Activated T-cell treated with anti-CD3 and anti-CD28 coated beads, Interleukin-2, amount 50 U/mL, for 72 hours (primary cell): ENCODE data around the gene POLR1A. TPM values are rescaled to one million over a fixed set of nuclear protein-coding genes. Genes with fewer than 3 reads are reported as not detected.
A peak's percentile ranks its signal among the peaks of the same experiment; 100 is the strongest.

ENCODE experiments used
- ATAC-seq, 2 donors: fragments of 150-1000 bp; cut with Tn5 transposase; replicated peaks in 1 of 2; 2 replicates each; pipeline ENCODE4 v1.10.0; 2021; ENCODE audit warnings: moderate library complexity in 2 of 2, mild to moderate bottlenecking in 1 of 2
- DNase-seq, 2 donors: peaks; one replicate each; pipeline ENCODE4 v3.0.0; 2021 to 2022; ENCODE audit warnings: mixed read lengths in 1 of 2
- H3K27ac Mint-ChIP-seq: one replicate; pipeline ENCODE4 v1.8.0; 2022; ENCODE audit warnings: mild to moderate bottlenecking, moderate library complexity, mixed read lengths
- H3K27me3 Mint-ChIP-seq: one replicate; pipeline ENCODE4 v1.8.0; 2022; ENCODE audit warnings: low read depth, mixed read lengths
- H3K36me3 Mint-ChIP-seq, 2 donors: one replicate each; pipeline ENCODE4 v1.8.0; 2022; ENCODE audit warnings: mixed read lengths in 2 of 2, mild to moderate bottlenecking in 1 of 2; ENCODE audit not compliant: insufficient read depth in 2 of 2
- H3K4me1 Mint-ChIP-seq: one replicate; pipeline ENCODE4 v1.8.0; 2022; ENCODE audit warnings: low read depth, mixed read lengths
- H3K4me3 Mint-ChIP-seq, 2 donors: one replicate each; pipeline ENCODE4 v1.8.0; 2022; ENCODE audit warnings: mild to moderate bottlenecking in 2 of 2, mixed read lengths in 2 of 2, moderate library complexity in 2 of 2
- H3K9me3 Mint-ChIP-seq, 2 donors: one replicate each; pipeline ENCODE4 v1.8.0; 2022; ENCODE audit warnings: mixed read lengths in 2 of 2
- total RNA-seq, 2 donors: library from RNA; stranded (reverse); gene quantifications; one replicate each; pipeline ENCODE4 v1.2.3, GENCODE V29; 2022

The POLR1A gene
- total RNA-seq: 10 to 100 TPM; 23.5 to 28.0 TPM

GRCh38 chr2:86105252-86105968 lies at the start of gene POLR1A:
POLR1A (minus strand) TSS chr2:86105886; CDS start chr2:86105776, 110 bp downstream.
- peaks cover 23 to 33% of the 10 kb centered on the region in 2 donors for H3K36me3 Mint-ChIP-seq
- H3K27ac Mint-ChIP-seq: peak within 1 kb of the TSS; percentile 100
- peaks cover 0 to 4% of the 10 kb centered on the region in 2 donors for H3K9me3 Mint-ChIP-seq
- H3K27me3 Mint-ChIP-seq: no peaks in the 10 kb centered on the region
- peak; percentile 84 to 86 for ATAC-seq
- H3K4me3 Mint-ChIP-seq: peak within 1 kb of the TSS; percentile 92 to 95
- DNase-seq: peak; percentile 84 to 88
- peaks cover 69% of the 10 kb centered on the region for H3K4me1 Mint-ChIP-seq

- Mint-ChIP-seq H3K27me3 (no peaks in the 10 kb centered on the region), H3K27ac (no peak overlapping the region), H3K4me1 (peaks cover 6% of the 10 kb centered on the region), H3K4me3 (no peak overlapping the region), H3K9me3 (no peaks in the 10 kb centered on the region), H3K36me3 (peaks cover 16 to 41% of the 10 kb centered on the region in 2 donors)
- ATAC-seq: no peak
- DNase-seq: no peak
Measured at GRCh38 chr2:86150502-86150901, 44.8 kb upstream of the POLR1A start.

DNA sequence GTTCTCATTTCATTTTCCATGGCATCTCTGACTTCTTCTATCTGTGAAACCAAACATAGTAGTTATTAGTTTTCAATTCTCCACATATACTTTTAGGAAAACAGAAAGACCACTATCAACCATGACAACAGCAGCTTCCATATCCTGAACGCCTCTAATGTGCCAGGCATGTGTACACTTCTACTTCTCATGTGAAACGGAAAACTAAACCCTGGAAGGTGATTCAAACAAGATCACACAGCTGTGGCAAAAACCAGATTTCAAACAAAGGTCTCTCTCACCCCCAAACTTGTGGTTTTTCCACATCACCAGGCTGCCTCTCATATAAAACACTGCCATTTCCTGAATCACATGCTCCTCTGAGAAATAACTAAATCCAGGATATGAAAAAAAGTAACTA lies 42.1 kb upstream of the POLR1A start:
- H3K36me3 Mint-ChIP-seq: peaks cover 16 to 45% of the 10 kb centered on the region in 2 donors
- no peaks in the 10 kb centered on the region for H3K9me3 Mint-ChIP-seq
- H3K4me3 Mint-ChIP-seq: no peak overlapping the region
- H3K27me3 Mint-ChIP-seq: no peaks in the 10 kb centered on the region
- DNase-seq: no peak
- H3K27ac Mint-ChIP-seq: peak overlapping the region; percentile 58
- peak; percentile 27 to 44 for ATAC-seq
- peaks cover 6% of the 10 kb centered on the region for H3K4me1 Mint-ChIP-seq

- Mint-ChIP-seq H3K36me3 (peaks cover 17 to 41% of the 10 kb centered on the region in 2 donors), H3K27ac (peak overlapping the region; percentile 57), H3K9me3 (no peaks in the 10 kb centered on the region), H3K4me3 (no peak overlapping the region), H3K4me1 (peaks cover 9% of the 10 kb centered on the region), H3K27me3 (no peaks in the 10 kb centered on the region)
- ATAC-seq (no peak), DNase-seq (no peak)
Measured at GRCh38 chr2:86143926-86144685, 38.4 kb upstream of the POLR1A start.

GRCh38 chr2:86143307-86143706 lies 37.6 kb upstream of the POLR1A start:
- H3K4me1 Mint-ChIP-seq: peaks cover 10% of the 10 kb centered on the region
- no peaks in the 10 kb centered on the region for H3K27me3 Mint-ChIP-seq
- H3K36me3 Mint-ChIP-seq: peaks cover 17 to 42% of the 10 kb centered on the region in 2 donors

GRCh38 chr2:86142436-86143257 lies 37.0 kb upstream of the POLR1A start:
- ATAC-seq (no peak), DNase-seq (no peak)
- H3K9me3 Mint-ChIP-seq: no peaks in the 10 kb centered on the region
- peaks cover 14 to 42% of the 10 kb centered on the region in 2 donors for H3K36me3 Mint-ChIP-seq
- no peaks in the 10 kb centered on the region for H3K27me3 Mint-ChIP-seq
- H3K27ac Mint-ChIP-seq: peak overlapping the region; percentile 38
- peaks cover 10% of the 10 kb centered on the region for H3K4me1 Mint-ChIP-seq
- no peak overlapping the region for H3K4me3 Mint-ChIP-seq

More at GRCh38 chr2:86143307-86143706, 37.6 kb upstream of the POLR1A start:
- DNase-seq: no peak
- Mint-ChIP-seq H3K9me3 (no peaks in the 10 kb centered on the region), H3K4me3 (no peak overlapping the region), H3K27ac (peak overlapping the region; percentile 38)
- ATAC-seq: no peak

DNA sequence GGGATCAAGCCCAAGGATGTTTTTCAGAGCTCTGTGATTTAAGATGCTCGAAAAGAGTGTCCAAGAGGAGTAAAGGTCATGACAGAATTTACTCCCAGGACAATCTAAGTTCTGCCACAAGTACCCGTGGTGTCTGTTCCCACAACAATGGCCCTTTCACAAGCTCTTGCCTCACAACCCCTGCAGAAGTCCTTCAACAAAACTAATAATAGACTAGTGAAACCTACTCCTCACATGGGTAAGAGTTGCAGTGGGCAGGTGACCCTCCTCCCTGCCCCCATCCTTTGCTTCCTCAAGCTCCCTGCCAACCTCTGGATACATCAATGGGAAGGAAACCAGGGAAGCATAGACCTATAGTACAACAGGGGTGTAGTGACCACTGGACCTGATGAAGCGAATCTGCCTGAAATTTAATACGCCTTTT lies 35.3 kb upstream of the POLR1A start:
- Mint-ChIP-seq H3K4me1 (peaks cover 10% of the 10 kb centered on the region), H3K27me3 (no peaks in the 10 kb centered on the region), H3K36me3 (peaks cover 13 to 47% of the 10 kb centered on the region in 2 donors), H3K4me3 (no peak overlapping the region), H3K9me3 (no peaks in the 10 kb centered on the region), H3K27ac (peak overlapping the region; percentile 24)
- DNase-seq (no peak), ATAC-seq (no peak)

- Mint-ChIP-seq H3K4me1 (peaks cover 10% of the 10 kb centered on the region), H3K36me3 (peaks cover 14 to 53% of the 10 kb centered on the region in 2 donors), H3K27me3 (no peaks in the 10 kb centered on the region), H3K9me3 (no peaks in the 10 kb centered on the region), H3K27ac (peak overlapping the region; percentile 54), H3K4me3 (no peak overlapping the region)
- ATAC-seq (peak; percentile 36 to 53), DNase-seq (no peak)
Measured at GRCh38 chr2:86139981-86140380, 34.3 kb upstream of the POLR1A start.

GRCh38 chr2:86138736-86139625 lies 33.3 kb upstream of the POLR1A start:
- Mint-ChIP-seq H3K27me3 (no peaks in the 10 kb centered on the region), H3K9me3 (no peaks in the 10 kb centered on the region), H3K4me3 (peak overlapping the region in 1 of 2 donors; percentile 68), H3K27ac (peak overlapping the region; percentile 90), H3K36me3 (peaks cover 14 to 53% of the 10 kb centered on the region in 2 donors), H3K4me1 (peaks cover 10% of the 10 kb centered on the region)
- peak; percentile 47 to 73 for ATAC-seq
- DNase-seq: no peak

GRCh38 chr2:86136141-86136540 lies 30.5 kb upstream of the POLR1A start:
- Mint-ChIP-seq H3K27ac (peak overlapping the region; percentile 70), H3K4me1 (peaks cover 10% of the 10 kb centered on the region), H3K9me3 (no peaks in the 10 kb centered on the region), H3K36me3 (peaks cover 14 to 55% of the 10 kb centered on the region in 2 donors), H3K27me3 (no peaks in the 10 kb centered on the region), H3K4me3 (no peak overlapping the region)
- DNase-seq (no peak), ATAC-seq (no peak)

DNA sequence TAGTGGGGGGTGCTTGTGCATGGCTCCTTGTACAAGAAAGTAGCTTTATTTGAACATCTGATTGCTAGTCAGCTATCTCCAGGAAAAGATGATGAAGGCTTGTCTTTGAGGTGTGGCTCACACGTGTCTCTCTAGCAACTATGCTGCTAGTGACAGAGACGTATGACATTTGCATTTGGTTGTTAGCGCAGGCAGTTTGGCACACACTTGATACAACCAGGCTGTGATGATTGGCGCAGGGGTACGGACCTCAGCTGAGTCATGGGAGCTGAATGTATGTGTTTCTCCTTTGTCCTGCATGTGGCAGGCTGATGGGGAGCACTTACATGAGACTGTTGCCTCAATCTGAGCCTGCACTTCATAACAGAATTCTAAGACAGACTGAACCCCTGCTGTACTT lies 30.0 kb upstream of the POLR1A start:
- ATAC-seq (no peak), DNase-seq (no peak)
- Mint-ChIP-seq H3K9me3 (no peaks in the 10 kb centered on the region), H3K4me3 (no peak overlapping the region), H3K27ac (peak overlapping the region; percentile 70), H3K27me3 (no peaks in the 10 kb centered on the region), H3K36me3 (peaks cover 14 to 57% of the 10 kb centered on the region in 2 donors), H3K4me1 (peaks cover 10% of the 10 kb centered on the region)

- no peak overlapping the region for H3K27ac Mint-ChIP-seq
- peaks cover 12 to 57% of the 10 kb centered on the region in 2 donors for H3K36me3 Mint-ChIP-seq
- no peak overlapping the region for H3K4me3 Mint-ChIP-seq
- ATAC-seq (no peak), DNase-seq (no peak)
- no peaks in the 10 kb centered on the region for H3K9me3 Mint-ChIP-seq
- no peaks in the 10 kb centered on the region for H3K27me3 Mint-ChIP-seq
- H3K4me1 Mint-ChIP-seq: peaks cover 10% of the 10 kb centered on the region
Measured at GRCh38 chr2:86134709-86135108, 29.0 kb upstream of the POLR1A start.
